GM12891 (cell line): ENCODE data around the gene CHCHD6.

ENCODE experiments used
- DNase-seq: peaks from one replicate; pipeline ENCODE4 v3.0.0; 2011; ENCODE audit warnings: low spot score; ENCODE audit not compliant: insufficient read length
- FAIRE-seq: peaks from 2 replicates; lab custom pipeline; 2011; peaks lifted over from hg19 to GRCh38; lab: Jason Lieb, UNC
- PAX5 ChIP-seq: IDR thresholded peaks from 2 replicates; pipeline ENCODE4 v1.6.1; 2011; ENCODE audit warnings: low read length, moderate library complexity, mild to moderate bottlenecking; ENCODE audit not compliant: insufficient read depth, severe bottlenecking
- POLR2A ChIP-seq: IDR thresholded peaks from 2 replicates; pipeline ENCODE4 v1.6.1; 2011; ENCODE audit warnings: low read depth, low read length, control low read depth
- POLR2AphosphoS5 ChIP-seq: IDR thresholded peaks from 2 replicates; pipeline ENCODE4 v1.6.1; 2011; ENCODE audit warnings: low read depth, low read length, control low read depth
- POU2F2 ChIP-seq: IDR thresholded peaks from 2 replicates; pipeline ENCODE4 v1.6.1; 2011; ENCODE audit warnings: low read depth, mild to moderate bottlenecking, control low read depth, low read length, moderate library complexity
- SPI1 ChIP-seq: IDR thresholded peaks from 2 replicates; pipeline ENCODE4 v1.6.1; 2011; ENCODE audit warnings: low read depth, low read length, control low read depth
- TAF1 ChIP-seq: IDR thresholded peaks from 2 replicates; pipeline ENCODE4 v1.6.1; 2011; ENCODE audit warnings: low read depth, low read length, control low read depth

The CHCHD6 gene

DNA sequence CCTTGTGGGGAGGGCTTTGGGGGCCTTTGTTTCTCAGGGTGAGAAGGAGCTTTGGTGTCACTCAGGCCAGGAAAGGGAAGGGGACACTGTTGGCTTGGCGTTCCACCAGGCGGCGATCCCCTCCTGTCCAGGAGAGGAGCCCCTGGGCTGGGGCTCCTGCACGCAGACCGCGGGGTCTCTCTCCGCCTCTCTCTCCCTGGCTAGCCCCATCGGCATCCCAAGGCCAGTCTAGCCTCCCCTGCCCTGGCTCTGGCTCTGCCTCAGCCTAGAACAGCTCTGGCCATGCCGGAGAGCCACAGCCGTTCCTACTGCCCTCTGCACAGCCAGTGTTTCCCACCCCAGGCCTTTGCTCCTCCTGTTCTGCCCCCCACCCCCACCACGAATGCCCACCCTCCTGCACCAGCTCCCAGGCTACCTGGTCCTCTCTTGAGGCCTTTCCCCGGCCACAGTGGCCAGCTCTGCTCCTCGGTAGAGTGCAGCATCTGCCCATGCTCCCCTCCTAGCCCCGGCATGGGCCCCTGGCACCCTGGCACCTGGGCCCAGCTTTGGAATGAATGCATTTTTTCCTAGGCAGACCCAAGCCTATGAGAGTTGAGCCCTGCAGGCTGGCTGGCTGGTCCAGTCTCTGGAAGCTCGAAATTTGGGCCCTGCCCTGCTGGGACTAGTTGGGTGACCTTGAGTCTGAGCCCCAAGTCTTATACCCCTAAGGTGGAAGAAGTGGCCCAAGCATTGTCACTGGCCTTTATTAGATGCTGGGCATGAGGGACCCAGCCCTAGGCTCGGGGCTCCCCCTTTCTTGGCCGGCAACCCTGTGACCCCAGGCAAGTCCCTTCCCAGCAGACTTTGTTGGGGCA, 281.3 kb downstream of the CHCHD6 start:
- TF ChIP-seq POU2F2 (no peak), SPI1 (no peak), TAF1 (no peak), POLR2A (no peak), POLR2AphosphoS5 (no peak), PAX5 (no peak)
- FAIRE-seq, result no peak

DNA sequence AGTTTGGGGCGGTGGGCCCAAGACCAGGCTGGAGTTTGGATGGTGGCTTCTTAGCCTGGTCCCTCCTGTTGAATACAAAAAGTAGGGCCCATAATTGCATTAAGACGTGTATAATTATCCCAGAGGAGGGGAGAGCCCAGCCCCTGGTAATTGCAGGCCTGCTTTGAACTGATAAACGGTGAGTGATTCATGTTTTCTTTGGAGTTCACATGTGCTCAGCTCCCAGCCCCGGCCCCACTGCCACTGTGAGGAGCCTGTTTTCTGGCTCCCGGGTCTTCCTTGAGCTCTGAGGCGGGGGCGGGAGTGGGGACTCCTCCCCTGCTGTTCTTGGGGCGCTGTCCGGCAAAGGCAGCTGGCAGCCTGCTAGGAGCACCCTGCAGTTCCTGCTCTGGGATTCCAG, 282.0 kb downstream of the CHCHD6 start:
- FAIRE-seq, result no peak
- DNase-seq, result no peak
- TF ChIP-seq TAF1, result no peak
- TF ChIP-seq POLR2AphosphoS5, result no peak
- TF ChIP-seq POLR2A, result no peak
- TF ChIP-seq PAX5, result no peak
- TF ChIP-seq POU2F2, result no peak
- no peak for TF ChIP-seq SPI1

More for the DNA sequence above, 281.3 kb downstream of the CHCHD6 start:
- DNase-seq, result no peak

DNA sequence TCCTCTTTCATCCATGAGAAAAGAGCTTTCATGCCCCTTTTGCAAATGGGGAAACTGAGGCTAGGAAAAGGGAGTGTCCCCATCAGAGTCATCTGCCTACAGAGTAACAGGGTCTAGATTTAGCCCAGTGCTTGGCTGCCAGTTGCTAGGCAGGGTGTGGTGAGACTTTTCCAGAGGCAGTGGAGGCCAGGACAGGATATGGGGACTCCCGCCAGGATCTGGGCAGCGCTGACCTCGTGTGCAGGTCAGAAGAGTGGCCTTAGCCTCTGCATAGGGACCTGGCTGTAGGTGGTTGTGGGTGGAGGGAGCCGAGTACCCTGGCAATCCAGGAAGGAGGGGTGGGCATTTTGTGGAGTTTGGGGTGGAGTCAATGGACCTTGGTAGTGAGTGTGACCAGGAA, 283.1 kb downstream of the CHCHD6 start:
- TF ChIP-seq SPI1, result no peak
- TF ChIP-seq POLR2A, result no peak
- TF ChIP-seq POLR2AphosphoS5, result no peak
- TF ChIP-seq PAX5, result no peak
- no peak for TF ChIP-seq POU2F2
- no peak for TF ChIP-seq TAF1
- DNase-seq (no peak), FAIRE-seq (no peak)

DNA sequence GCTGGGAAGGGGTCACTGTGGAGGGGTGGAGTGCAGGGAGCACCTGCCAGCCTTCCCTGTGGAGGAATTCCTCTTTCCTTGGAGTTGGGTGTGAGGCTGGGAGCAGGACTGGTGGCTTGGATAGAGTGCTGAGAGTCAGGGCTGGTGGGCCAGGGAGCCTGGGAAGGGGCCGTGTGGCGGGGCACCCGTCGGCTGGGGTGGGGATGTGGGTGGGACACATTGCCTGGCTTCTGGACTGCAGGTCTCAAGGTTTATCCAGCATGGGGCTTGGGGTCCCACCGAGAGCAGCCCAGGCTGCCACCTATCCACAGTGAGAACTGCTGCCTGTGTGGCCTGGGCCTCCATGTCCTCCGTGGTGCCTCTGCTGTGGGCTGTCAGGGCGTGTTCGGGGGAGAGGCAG, 283.6 kb downstream of the CHCHD6 start:
- FAIRE-seq, result no peak
- TF ChIP-seq PAX5 (no peak), POLR2A (no peak), POLR2AphosphoS5 (no peak), TAF1 (no peak), SPI1 (no peak), POU2F2 (no peak)

DNA sequence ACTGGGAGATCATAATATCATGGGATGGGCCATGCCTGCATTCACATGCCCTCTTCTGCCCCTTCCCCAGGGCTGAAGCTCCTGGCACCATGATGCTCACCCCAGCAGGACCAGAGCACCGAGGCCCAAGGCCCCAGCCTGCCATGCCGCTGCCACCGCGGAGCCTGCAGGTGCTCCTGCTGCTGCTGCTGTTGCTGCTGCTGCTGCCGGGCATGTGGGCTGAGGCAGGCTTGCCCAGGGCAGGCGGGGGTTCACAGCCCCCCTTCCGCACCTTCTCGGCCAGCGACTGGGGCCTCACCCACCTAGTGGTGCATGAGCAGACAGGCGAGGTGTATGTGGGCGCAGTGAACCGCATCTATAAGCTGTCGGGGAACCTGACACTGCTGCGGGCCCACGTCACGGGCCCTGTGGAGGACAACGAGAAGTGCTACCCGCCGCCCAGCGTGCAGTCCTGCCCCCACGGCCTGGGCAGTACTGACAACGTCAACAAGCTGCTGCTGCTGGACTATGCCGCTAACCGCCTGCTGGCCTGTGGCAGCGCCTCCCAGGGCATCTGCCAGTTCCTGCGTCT, 284.5 kb downstream of the CHCHD6 start:
- DNase-seq (no peak), FAIRE-seq (no peak)
- no peak for TF ChIP-seq POLR2A
- TF ChIP-seq POU2F2, result no peak
- TF ChIP-seq TAF1, result no peak
- no peak for TF ChIP-seq PAX5
- no peak for TF ChIP-seq POLR2AphosphoS5
- TF ChIP-seq SPI1, result no peak

More for the DNA sequence above, 283.6 kb downstream of the CHCHD6 start:
- DNase-seq, result no peak

DNA sequence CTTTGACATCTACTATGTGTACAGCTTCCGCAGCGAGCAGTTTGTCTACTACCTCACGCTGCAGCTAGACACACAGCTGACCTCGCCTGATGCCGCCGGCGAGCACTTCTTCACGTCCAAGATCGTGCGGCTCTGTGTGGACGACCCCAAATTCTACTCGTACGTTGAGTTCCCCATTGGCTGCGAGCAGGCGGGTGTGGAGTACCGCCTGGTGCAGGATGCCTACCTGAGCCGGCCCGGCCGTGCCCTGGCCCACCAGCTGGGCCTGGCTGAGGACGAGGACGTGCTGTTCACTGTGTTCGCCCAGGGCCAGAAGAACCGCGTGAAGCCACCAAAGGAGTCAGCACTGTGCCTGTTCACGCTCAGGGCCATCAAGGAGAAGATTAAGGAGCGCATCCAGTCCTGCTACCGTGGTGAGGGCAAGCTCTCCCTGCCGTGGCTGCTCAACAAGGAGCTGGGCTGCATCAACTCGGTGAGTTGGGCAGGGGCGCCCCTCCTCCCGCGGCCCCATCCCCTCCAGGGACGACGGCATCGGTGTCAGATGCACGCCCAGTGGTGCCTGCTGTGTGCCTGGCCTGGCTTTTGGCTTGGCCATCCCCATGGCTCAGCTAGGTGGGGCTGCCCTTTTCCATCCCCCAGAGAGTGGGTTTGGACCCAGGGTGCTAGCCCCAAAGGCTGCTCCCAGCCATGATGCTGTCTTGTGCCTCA, 285.4 kb downstream of the CHCHD6 start:
- FAIRE-seq, result no peak
- TF ChIP-seq POU2F2, result no peak
- TF ChIP-seq PAX5, result no peak
- no peak for TF ChIP-seq SPI1
- no peak for TF ChIP-seq TAF1
- no peak for TF ChIP-seq POLR2A
- no peak for TF ChIP-seq POLR2AphosphoS5
- DNase-seq, result no peak

DNA sequence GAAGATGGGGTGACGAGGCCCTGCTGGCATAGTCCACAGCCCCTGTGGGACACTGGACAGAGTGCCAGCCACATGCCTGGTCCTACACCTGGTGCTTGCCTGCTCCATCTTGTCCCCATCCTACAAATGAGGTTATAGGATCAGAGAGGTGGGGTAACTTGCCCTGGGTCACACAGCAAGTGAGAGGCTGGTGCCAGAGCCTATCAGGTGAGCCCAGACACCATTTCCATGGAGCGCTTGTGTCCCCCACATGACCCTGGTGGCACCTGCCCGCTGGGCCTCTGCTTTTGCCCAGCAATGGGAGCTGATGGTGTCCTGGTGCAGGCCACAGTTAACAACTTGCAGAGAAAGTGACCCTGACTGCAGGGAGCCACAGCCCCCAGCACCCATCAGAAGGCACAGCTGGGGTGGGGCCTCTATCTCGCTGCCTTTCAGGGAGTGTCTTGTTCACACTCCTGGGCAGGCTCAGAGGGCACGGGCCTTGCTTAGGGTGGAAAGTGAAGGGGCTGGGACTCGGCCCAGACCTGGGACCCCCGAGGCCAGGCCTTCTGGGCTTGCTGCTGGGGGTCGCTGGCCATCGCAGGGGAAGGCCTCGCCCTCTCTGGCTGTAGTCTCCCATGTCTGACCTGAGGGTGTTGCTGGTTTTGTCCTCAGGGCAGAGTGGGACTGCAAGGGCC, 286.1 kb downstream of the CHCHD6 start:
- TF ChIP-seq POLR2AphosphoS5 (no peak), TAF1 (no peak), POU2F2 (no peak), PAX5 (no peak), POLR2A (no peak), SPI1 (no peak)
- DNase-seq (no peak), FAIRE-seq (no peak)

DNA sequence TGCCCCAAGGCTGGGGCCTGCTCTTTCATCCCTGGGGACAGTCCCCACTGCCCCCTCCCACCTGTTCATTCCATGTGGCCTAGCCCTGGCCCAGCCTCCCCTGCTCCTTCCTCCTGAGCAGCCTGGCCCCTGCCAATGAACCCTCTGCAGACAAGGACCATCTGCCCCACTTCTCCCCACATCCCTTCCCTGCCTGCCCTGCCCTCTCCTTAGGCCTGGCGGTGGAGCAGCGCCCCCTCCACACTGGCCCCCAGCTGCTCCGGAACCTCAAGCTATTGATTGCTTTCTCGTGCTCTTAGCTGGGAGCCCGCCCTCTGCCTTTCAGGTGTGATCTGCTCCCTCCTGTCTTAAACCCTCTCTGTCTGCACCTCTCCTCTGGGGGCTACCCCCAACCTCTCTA, 286.9 kb downstream of the CHCHD6 start:
- DNase-seq (no peak), FAIRE-seq (no peak)
- TF ChIP-seq POU2F2 (no peak), PAX5 (no peak), POLR2A (no peak), TAF1 (no peak), POLR2AphosphoS5 (no peak), SPI1 (no peak)
